ENCODE measurements around the gene AASDH.
"Not testable (repeated sequence)": the region's sequence is repeated elsewhere in the genome, so short reads cannot be mapped to it uniquely, and the experiment has no call there.

Gene AASDH

GRCh38 chr4:56400560-56400959 is 13.3 kb upstream of the AASDH start:
- DNase-seq (ENCODE audit: low read depth) = no peak

GRCh38 chr4:56391270-56391669 is 4.0 kb upstream of the AASDH start:
- no peak for DNase-seq (ENCODE audit: low read depth)

- DNase-seq (ENCODE audit: low read depth) = no peak
These were observed 2.3 kb upstream of the AASDH start for GRCh38 chr4:56389558-56389957.

GRCh38 chr4:56388306-56388705 is 1.0 kb upstream of the AASDH start:
- no peak for DNase-seq (ENCODE audit: low read depth)

- no peak for DNase-seq (ENCODE audit: low read depth)
These were observed 1.2 kb downstream of the AASDH start for GRCh38 chr4:56386091-56386490.

- DNase-seq (ENCODE audit: low read depth) = no peak
These were observed 11.8 kb downstream of the AASDH start for GRCh38 chr4:56375458-56375857.

GRCh38 chr4:56374956-56375355 is 12.3 kb downstream of the AASDH start:
- no peak for DNase-seq (ENCODE audit: low read depth)

GRCh38 chr4:56372774-56373173 is 14.5 kb downstream of the AASDH start:
- no peak for DNase-seq (ENCODE audit: low read depth)

- no peak for DNase-seq (ENCODE audit: low read depth)
These were observed 15.7 kb downstream of the AASDH start for GRCh38 chr4:56371426-56372220.

- no peak for DNase-seq (ENCODE audit: low read depth)
These were observed 16.9 kb downstream of the AASDH start for GRCh38 chr4:56370377-56370776.

- DNase-seq (ENCODE audit: low read depth) = not testable (repeated sequence)
These were observed 24.3 kb downstream of the AASDH start for GRCh38 chr4:56362981-56363380.

GRCh38 chr4:56360071-56360470 is 27.2 kb downstream of the AASDH start:
- no peak for DNase-seq (ENCODE audit: low read depth)

GRCh38 chr4:56356650-56357049 is 30.6 kb downstream of the AASDH start:
- no peak for DNase-seq (ENCODE audit: low read depth)

GRCh38 chr4:56348576-56348975 is 38.7 kb downstream of the AASDH start:
- DNase-seq (ENCODE audit: low read depth) = no peak

GRCh38 chr4:56345458-56345857 is 41.8 kb downstream of the AASDH start:
- DNase-seq (ENCODE audit: low read depth) = no peak

GRCh38 chr4:56342746-56343145 is 44.5 kb downstream of the AASDH start:
- DNase-seq (ENCODE audit: low read depth) = no peak

- no peak for DNase-seq (ENCODE audit: low read depth)
These were observed 56.6 kb downstream of the AASDH start for GRCh38 chr4:56330691-56331090.

- DNase-seq (ENCODE audit: low read depth) = no peak
These were observed 60.9 kb downstream of the AASDH start for GRCh38 chr4:56326363-56326762.

- DNase-seq (ENCODE audit: low read depth) = no peak
These were observed 63.2 kb downstream of the AASDH start for GRCh38 chr4:56324011-56324610.

- DNase-seq (ENCODE audit: low read depth) = no peak
These were observed 64.0 kb downstream of the AASDH start for GRCh38 chr4:56323327-56323726.

- DNase-seq (ENCODE audit: low read depth) = no peak
These were observed 66.0 kb downstream of the AASDH start for GRCh38 chr4:56321251-56321650.

GRCh38 chr4:56320293-56320692 is 67.0 kb downstream of the AASDH start:
- DNase-seq (ENCODE audit: low read depth) = no peak

- no peak for DNase-seq (ENCODE audit: low read depth)
These were observed 68.7 kb downstream of the AASDH start for GRCh38 chr4:56318555-56318954.

- DNase-seq (ENCODE audit: low read depth) = no peak
These were observed 69.5 kb downstream of the AASDH start for GRCh38 chr4:56317749-56318148.

Data from activated gamma-delta T cell treated with anti-CD3 and anti-CD28 coated beads, Interleukin-2, amount 50 U/mL, for 16 hours (primary cell).